NCI-H1048 (cell line): ENCODE measurements around the gene C10orf105.

ENCODE experiments used
- DNase-seq: peaks from one replicate; lab custom pipeline; 2025; lab: John Stamatoyannopoulos, UW

The C10orf105 gene

DNA sequence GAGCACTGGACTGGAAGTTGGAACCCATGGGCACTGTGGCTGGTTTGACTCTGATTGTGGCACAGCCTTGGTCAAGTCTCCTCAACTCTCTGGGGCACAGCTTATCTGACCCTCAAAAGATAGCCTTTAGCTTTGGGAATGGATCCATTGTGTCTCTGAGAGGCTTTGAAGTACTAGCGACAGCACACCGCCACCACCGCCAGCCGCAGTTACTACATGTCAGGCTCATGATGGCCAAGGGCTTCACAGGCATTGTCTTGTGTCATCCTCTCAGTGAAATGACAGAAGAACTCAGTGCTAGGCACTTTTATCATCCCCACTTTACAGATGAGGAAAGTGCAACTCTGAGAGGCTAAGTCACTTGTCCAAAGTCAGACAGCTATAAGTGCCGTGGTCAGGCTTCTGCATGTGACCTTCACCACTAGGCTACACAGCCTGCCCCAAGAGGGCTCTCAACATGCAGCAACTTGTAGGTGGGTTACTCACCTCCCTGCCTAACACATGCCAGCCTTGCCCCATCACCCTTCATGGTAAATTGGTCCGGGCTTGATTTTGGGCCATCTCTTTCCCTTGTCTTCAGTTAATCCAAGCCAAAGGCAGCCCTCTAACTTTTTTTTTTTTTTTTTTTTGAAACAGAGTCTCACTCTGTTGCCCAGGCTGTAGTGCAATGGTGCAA is 44.1 kb downstream of the C10orf105 start:
- DNase-seq, result no peak

DNA sequence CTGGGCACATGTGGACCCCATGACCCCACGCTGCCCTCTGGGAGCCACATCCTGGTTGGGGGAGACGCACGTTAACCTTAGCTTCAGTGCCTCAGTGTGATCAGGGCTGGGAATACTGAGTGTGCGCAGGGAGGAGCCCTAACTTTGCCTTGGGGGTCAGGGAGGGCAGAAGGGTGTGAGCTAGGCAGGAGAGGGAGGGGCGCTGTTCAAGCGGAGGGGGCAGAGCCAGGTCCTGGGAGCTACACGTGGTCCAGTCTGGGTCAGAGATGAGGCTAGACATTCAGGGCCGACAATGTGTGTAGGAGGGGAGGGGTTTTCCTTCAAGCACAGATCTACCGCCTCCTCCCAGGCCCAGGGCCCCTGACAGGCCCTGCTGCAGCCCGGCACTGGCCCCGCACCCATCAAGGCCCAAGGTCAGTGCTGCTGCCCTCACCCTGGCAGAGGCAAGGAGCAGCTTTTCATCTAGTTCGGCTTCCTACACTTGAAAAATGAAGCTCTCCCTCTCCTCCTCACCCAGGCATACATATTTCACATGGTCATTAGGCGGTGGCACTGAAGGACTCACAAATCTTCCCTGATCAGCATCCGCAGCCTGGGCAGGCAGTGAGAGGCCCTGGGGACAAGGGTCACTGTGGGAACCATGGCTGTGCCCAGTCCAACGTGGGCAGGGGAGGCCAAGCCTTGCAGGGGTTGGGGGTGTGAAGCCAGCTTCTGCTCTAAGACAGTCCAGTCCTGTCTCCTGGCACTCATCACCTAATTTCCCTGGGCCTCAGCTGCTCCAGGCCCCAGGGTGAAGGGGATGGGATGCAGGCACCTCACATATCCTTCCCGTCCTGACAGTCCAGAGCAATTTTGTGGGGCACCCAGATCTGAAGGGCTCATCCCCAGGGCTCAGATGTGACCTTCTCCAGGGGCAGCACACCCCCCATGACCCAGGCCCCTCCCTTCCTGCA is 47.3 kb downstream of the C10orf105 start:
- DNase-seq, result no peak

DNA sequence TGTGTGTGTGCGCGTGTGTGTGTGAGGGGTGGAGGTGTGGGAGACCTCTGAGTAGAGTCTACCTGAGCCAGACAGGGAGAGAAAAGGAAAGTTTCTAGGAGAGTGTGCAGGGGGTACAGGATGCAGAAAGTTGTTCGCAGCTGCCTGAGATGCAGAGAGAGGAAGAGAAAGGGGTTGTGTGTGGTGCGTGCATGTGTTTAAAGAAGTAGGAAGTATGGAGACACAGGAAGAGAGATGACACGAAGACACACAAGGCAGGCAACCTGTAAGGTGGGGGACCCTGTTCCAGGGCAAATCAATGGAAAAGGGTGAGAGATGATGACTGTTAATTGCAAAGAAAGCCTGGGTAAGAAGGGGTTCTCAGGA is 52.2 kb downstream of the C10orf105 start:
- DNase-seq, result no peak

DNA sequence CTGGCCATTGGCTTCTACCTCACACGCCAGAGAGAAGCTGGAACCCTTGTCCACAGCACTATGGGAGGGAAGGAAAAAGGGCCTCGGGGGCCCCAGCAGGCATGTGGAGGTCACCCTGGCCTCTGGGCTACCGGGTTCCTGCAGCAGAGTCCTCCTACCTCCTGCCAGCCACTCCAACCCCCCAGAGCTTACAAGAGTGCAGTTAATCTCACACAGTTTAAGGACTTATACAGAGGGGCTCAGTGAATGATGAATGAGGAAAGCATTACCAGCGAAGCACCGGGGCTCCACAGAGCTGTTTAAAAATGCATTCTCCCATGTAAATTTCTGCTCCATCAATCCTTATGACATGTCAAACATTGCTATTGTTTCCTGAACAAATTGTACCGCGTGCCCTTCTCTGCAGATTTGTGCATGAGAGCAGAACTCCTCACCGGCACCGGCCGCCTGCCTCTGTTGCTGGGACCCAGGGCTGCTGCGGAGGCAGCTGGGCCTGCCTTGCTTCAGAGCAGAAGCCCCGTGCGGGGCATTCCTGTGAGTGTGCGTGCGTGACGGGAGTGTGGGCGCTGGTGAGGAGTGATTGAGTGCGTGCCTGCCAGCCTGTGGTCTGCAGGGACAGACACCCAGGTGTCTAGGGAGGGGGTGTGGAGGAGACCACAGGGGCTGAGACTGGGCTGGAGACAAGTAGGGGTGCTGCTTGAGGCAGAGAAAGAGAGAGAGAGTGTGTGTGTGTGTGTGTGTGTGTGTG is 52.8 kb downstream of the C10orf105 start:
- DNase-seq, result no peak

DNA sequence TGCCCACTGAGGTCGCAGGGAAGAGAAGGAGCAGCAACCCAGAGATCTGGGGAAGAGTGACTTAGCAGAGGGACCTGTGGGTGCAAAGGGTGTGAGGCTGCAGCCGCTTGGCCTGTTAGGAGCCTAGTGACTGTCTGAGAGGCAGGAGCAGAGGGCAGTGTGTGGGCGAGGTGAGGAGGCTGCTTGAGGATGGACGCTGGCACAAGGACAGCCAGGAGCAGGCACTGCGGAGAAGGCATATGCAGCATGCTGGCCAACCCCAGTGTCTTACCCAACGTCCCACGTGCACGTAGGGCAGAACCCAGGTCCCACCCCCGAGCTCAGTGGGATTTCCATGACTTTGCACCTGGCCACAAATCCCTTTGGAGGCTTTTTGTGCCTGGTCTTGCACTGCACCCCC is 54.1 kb downstream of the C10orf105 start:
- DNase-seq, result no peak

DNA sequence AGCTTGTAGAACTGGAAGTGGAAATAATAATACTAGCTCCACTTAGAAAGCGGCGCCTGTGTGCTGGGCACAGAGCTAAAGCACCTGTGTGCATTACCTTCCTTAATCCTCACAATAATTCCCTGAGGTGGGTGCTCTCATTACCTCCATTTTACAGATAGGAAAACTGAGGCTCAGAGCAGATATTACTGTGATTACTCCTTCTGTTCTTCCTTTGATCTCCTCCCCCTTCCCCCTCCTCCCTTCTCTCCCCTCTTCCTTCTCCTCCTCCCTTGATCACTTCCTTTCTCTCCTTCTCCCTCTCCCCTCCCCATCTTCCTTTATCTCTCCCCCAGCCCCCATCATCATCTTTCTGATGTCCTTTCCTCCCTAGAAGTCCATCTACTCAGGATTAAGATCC is 55.0 kb downstream of the C10orf105 start:
- no peak for DNase-seq

DNA sequence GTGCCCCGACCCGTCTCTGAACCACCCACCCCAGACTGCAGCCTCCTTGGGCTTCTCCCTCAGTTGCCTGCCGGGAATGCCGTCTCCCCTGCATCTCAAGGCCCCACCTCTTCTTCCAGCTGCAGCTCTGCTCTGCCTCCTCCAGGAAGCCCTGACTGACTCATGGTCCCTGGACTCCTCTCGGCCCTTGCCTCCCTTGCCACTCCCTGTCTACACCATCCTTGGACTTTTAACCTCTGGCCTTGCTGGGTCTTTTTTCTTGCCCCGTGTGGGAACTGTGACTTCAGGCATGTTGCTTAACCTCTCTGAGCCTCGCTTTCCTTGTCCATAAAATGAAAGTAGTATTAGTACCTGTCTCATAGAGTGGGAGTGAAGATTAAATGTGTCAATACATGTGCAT is 56.3 kb downstream of the C10orf105 start:
- no peak for DNase-seq

DNA sequence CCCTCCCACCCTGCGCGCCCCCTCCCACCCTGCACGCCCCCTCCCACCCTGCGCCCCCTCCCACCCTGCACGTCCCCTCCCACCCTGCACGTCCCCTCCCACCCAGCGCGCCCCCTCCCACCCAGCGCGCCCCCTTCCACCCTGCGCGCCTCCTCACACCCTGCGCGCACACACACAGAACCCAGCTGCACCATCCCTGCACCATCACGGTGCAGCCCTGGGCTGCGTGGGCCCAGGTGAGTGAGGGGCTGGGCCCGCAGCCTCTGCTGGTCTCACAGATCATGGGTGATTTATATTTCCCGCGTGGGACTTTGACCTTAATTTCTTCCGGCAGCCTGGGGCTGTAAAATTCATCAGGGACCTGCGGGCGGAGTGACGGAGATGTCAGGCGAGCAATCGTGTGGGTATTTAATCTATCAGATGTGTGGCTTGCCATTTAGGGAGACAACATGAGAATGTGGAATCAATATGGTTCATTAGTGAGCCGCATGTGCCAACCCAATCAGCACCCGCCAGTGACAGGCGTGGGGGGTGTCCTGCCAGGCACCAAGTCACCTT is 57.7 kb downstream of the C10orf105 start:
- DNase-seq, result no peak
